GM10266 (cell line): ENCODE data around the gene ELANE.

ENCODE experiments used
- DNase-seq: peaks from one replicate; pipeline ENCODE4 v3.0.0; 2012; ENCODE audit errors: extremely low spot score
- TF ChIP-seq, protein P1 (sequence below): IDR thresholded peaks from 2 replicates; pipeline ENCODE4 v1.5.1; 2012; ENCODE audit warnings: mild to moderate bottlenecking, low read depth; ENCODE audit not compliant: control insufficient read depth, insufficient read depth; ENCODE audit errors: missing control alignments

Gene ELANE

GRCh38 chr19:825897-826644, 26.0 kb upstream of the ELANE start:
- no peak for DNase-seq
- TF ChIP-seq, protein P1, sequence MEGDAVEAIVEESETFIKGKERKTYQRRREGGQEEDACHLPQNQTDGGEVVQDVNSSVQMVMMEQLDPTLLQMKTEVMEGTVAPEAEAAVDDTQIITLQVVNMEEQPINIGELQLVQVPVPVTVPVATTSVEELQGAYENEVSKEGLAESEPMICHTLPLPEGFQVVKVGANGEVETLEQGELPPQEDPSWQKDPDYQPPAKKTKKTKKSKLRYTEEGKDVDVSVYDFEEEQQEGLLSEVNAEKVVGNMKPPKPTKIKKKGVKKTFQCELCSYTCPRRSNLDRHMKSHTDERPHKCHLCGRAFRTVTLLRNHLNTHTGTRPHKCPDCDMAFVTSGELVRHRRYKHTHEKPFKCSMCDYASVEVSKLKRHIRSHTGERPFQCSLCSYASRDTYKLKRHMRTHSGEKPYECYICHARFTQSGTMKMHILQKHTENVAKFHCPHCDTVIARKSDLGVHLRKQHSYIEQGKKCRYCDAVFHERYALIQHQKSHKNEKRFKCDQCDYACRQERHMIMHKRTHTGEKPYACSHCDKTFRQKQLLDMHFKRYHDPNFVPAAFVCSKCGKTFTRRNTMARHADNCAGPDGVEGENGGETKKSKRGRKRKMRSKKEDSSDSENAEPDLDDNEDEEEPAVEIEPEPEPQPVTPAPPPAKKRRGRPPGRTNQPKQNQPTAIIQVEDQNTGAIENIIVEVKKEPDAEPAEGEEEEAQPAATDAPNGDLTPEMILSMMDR: no peak

DNA sequence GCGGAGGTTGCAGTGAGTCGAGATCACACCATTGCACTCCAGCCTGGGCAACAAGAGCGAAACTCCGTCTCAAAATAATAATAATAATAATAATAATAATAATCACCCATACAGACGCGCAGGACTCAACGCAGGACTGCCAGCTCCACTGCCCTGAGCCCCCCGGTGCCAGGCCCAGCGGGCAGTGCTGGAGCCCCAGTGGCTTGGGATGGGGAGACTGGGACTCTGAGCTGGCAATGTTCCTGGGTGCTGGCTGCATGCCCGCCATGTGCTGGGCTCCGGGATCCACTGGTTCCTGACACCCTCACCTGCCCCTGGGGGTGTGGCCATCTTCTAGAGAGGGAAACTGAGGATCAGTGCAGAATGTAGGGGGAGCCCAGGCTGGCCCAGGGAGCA, 24.8 kb upstream of the ELANE start:
- TF ChIP-seq, protein P1: no peak
- DNase-seq: no peak

DNA sequence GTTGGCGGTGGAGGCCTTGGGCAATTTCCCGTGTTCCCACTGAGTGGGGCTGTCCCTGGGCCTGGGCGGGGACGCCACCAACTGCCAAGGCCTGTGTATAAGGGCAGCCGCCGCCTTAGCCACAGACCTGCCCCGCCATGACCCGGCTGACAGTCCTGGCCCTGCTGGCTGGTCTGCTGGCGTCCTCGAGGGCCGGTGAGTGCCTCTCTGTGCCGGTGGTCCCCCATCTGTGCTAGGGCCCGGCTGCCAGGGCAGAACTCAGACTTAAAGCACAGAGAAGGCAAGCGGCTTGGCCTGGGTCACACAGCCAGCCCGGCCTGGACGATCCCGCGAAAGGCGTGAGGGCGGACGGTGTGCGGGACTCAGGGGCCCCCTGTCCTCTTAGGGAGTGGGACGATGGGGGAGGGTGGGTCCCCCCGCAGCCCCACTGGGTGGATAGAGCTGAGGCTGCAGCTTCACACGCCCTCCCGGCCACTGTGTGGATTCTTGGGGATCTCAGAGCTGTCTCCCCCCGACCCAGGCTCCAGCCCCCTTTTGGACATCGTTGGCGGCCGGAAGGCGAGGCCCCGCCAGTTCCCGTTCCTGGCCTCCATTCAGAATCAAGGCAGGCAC, 24.3 kb upstream of the ELANE start, which contains the start of gene AZU1:
AZU1 (plus strand) TSS at position 128 of the 612 bp plus-strand sequence; CDS start at position 138, 10 bp downstream.
- DNase-seq: no peak
- TF ChIP-seq, protein P1: no peak

- no peak for DNase-seq
- TF ChIP-seq, protein P1: no peak
These were observed 22.9 kb upstream of the ELANE start for GRCh38 chr19:829129-829758.

DNA sequence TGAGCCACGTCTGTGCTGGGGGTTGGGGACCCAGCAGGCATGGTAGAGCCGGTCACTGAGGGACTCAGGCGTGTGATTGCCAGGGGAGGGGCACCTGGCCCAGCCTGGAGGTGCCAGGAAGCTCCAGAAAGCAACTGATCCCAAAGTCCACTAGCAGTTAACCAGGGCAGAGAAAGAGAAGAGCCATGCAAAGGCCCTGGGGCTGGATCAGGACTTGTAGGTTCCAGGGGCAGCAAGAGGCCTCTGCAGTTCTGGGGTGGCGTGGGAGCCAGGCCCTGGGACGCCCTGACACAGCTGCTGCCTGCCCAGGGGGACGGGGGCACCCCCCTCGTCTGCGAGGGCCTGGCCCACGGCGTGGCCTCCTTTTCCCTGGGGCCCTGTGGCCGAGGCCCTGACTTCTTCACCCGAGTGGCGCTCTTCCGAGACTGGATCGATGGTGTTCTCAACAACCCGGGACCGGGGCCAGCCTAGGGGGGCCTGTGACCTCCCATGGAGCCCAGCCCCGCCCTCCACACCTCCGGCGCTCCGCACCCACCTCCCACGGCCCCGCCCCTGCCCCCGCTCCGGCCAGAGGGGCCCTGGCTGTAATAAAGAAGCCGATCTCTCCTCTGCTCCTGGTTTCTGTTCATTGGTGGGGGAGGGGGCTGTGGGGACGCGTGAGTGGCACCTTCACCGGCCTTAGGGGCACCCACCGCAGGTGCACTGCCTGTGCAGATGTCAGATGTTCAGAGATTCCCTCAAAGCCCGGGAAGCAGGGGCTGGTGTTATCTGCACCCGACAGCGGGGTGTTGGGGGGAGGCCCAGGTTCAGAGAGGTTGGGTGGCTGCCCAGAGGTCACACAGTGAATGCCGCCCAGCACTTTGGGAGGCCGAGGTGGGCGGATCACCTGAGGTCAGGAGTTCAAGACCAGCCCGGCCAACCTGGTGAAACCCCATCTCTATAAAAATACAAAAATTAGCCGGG, 20.4 kb upstream of the ELANE start:
- TF ChIP-seq, protein P1: no peak
- no peak for DNase-seq

- TF ChIP-seq, protein P1: no peak
- DNase-seq: no peak
These were observed 17.9 kb upstream of the ELANE start for GRCh38 chr19:834216-834615.
